ENCODE results near the gene BACH2. TPM values are rescaled to one million over a fixed set of nuclear protein-coding genes. Genes with fewer than 3 reads are reported as not detected.

Gene BACH2
- polyA plus RNA-seq, 1 of the 3 experiments (the other 2 are of a cell fraction) = 0.46 TPM

DNA sequence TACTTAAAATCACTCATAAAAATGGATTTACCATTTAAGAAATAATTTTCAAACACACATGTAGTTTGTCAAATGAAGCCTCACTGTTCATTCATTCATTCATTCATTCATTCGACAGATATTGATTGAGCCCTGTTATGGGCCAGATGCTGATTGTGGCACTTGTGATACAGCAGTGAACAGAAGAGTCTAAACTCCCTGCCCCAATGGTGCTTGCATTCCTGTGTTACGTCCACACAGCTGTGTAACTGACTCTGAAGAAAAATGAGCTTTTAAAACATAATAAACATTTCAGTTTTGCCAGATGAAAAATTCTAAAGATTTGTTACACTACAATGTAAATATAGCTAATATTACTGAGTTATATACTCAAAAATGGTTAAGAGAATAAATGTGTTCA, 46.2 kb downstream of the BACH2 start:
- no peaks in the 10 kb centered on the region for H4K20me1 ChIP-seq (ENCODE audit: insufficient read depth)
- no peak for DNase-seq
- H3K4me1 ChIP-seq (ENCODE audit: control insufficient read depth in 1 of 2, insufficient read depth in 2 of 2, low read depth in 1 of 2, low read length in 1 of 2) = peaks cover 2 to 4% of the 10 kb centered on the region in 2 experiments; a peak in 3 of 4 replicates
- H3K4me2 ChIP-seq = no peak overlapping the region
- H3K79me2 ChIP-seq (ENCODE audit: insufficient read depth) = no peaks in the 10 kb centered on the region
- H3K27me3 ChIP-seq (ENCODE audit: insufficient read depth) = no peaks in the 10 kb centered on the region
- H3K9me2 ChIP-seq = no peaks in the 10 kb centered on the region
- H3K36me3 ChIP-seq (replicated peaks in 1 of 2; ENCODE audit: control insufficient read depth in 1 of 2, insufficient read depth in 2 of 2, low read length in 1 of 2) = no peaks in the 10 kb centered on the region
- 0 out of 2 replicates have a peak overlapping the region, but pooled peaks have one; percentile 7 for H2AFZ ChIP-seq (ENCODE audit: low read depth)
- H3F3A ChIP-seq (replicated peaks; ENCODE audit: insufficient read depth) = peaks cover 4% of the 10 kb centered on the region
- TF ChIP-seq TAF1 (IDR thresholded peaks at IDR 0.05; ENCODE audit: borderline replicate concordance, low read depth, low read length) (no peak), MXI1 (IDR thresholded peaks at IDR 0.05; ENCODE audit: low read depth, low read length) (no peak)
- TF ChIP-seq, protein P1, sequence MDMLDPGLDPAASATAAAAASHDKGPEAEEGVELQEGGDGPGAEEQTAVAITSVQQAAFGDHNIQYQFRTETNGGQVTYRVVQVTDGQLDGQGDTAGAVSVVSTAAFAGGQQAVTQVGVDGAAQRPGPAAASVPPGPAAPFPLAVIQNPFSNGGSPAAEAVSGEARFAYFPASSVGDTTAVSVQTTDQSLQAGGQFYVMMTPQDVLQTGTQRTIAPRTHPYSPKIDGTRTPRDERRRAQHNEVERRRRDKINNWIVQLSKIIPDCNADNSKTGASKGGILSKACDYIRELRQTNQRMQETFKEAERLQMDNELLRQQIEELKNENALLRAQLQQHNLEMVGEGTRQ (IDR thresholded peaks at IDR 0.05; ENCODE audit: borderline replicate concordance, low read depth, low read length) = no peak
- TF ChIP-seq, protein P2, sequence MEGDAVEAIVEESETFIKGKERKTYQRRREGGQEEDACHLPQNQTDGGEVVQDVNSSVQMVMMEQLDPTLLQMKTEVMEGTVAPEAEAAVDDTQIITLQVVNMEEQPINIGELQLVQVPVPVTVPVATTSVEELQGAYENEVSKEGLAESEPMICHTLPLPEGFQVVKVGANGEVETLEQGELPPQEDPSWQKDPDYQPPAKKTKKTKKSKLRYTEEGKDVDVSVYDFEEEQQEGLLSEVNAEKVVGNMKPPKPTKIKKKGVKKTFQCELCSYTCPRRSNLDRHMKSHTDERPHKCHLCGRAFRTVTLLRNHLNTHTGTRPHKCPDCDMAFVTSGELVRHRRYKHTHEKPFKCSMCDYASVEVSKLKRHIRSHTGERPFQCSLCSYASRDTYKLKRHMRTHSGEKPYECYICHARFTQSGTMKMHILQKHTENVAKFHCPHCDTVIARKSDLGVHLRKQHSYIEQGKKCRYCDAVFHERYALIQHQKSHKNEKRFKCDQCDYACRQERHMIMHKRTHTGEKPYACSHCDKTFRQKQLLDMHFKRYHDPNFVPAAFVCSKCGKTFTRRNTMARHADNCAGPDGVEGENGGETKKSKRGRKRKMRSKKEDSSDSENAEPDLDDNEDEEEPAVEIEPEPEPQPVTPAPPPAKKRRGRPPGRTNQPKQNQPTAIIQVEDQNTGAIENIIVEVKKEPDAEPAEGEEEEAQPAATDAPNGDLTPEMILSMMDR (IDR thresholded peaks at IDR 0.05) = no peak
- ChIA-PET POLR2A (no interaction called here), CTCF (interaction anchor here (0.7 to 0.9 kb wide), 2 partner anchors 52 to 310 kb away, joined by 3 read pairs; no protein-coding TSS in a partner anchor)
- H3K9ac ChIP-seq = no peak overlapping the region
- H3K4me3 ChIP-seq (ENCODE audit: low read depth in 2 of 2, low read length in 1 of 2) = no peak overlapping the region
- 96% methylated on average over 2 of the region's 2 CpGs for WGBS (ENCODE audit: low lambda C conversion rate)
- H3K9me3 ChIP-seq = no peaks in the 10 kb centered on the region
- H3K27ac ChIP-seq (ENCODE audit: low read depth in 2 of 2, low read length in 1 of 2) = no peak overlapping the region

DNA sequence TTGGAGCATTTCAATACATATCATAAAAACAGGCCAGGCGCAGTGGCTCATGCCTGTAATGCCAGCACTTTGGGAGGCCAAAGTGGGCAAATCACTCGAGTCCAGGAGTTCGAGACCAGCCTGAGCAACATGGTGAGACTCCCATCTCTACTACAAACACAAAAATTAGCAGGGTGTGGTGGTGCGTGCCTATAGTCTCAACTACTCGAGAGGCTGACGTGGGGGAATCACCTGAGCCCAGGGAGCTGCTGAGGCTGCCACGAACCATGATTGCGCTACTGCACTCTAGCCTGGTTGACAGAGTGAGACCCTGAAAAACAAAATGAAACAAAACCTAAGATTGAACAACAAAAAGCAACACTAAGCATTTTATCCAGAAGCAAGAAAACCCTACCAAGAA, 47.2 kb downstream of the BACH2 start:
- H3K9ac ChIP-seq = no peak overlapping the region; the same call in 1 of the 2 replicates
- TF ChIP-seq NRF1 (IDR thresholded peaks at IDR 0.05; ENCODE audit: low read depth, low read length) = no peak
- 93% methylated on average over 8 of the region's 8 CpGs for WGBS (ENCODE audit: low lambda C conversion rate)
- H3K4me1 ChIP-seq (ENCODE audit: control insufficient read depth in 1 of 2, insufficient read depth in 2 of 2, low read depth in 1 of 2, low read length in 1 of 2) = peaks cover 2 to 4% of the 10 kb centered on the region in 2 experiments; a peak in 3 of 4 replicates
- CTCF ChIA-PET = no interaction called here
- H3K4me2 ChIP-seq = no peak overlapping the region
- H3K79me2 ChIP-seq (ENCODE audit: insufficient read depth) = no peaks in the 10 kb centered on the region
- no peaks in the 10 kb centered on the region for H4K20me1 ChIP-seq (ENCODE audit: insufficient read depth)
- H2AFZ ChIP-seq (ENCODE audit: low read depth) = peak overlapping the region; percentile 7; the same call in 1 of the 2 replicates
- H3K9me2 ChIP-seq = no peaks in the 10 kb centered on the region
- no peaks in the 10 kb centered on the region for H3K27me3 ChIP-seq (ENCODE audit: insufficient read depth)
- no peaks in the 10 kb centered on the region for H3K36me3 ChIP-seq (replicated peaks in 1 of 2; ENCODE audit: control insufficient read depth in 1 of 2, insufficient read depth in 2 of 2, low read length in 1 of 2)
- DNase-seq = no peak
- H3K27ac ChIP-seq (ENCODE audit: low read depth in 2 of 2, low read length in 1 of 2) = peak overlapping the region in 1 of 2 experiments; percentile 59; a peak in 2 of 4 replicates
- H3K4me3 ChIP-seq (ENCODE audit: low read depth in 2 of 2, low read length in 1 of 2) = no peak overlapping the region
- H3F3A ChIP-seq (replicated peaks; ENCODE audit: insufficient read depth) = peaks cover 4% of the 10 kb centered on the region
- POLR2A ChIA-PET = no interaction called here
- H3K9me3 ChIP-seq = no peaks in the 10 kb centered on the region

DNA sequence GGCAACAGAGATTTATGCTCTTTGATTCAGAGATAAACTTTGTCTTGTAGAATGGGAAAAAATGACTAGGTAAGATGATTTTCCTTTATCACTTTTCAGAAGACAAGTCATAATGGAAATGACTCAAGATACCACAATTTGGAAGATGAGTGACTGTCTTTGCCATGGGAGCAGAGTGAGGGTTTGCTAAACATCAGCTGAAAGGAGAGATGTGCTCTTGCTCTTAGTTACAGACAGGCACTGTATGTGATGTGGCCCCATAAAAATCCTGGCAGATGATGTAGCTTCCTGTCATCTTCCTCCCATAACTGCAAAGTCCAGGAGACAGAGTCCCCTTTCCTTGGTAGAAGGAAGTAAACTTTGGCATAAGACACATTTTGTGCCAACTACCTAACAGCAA, 47.6 kb downstream of the BACH2 start:
- Histone ChIP-seq H3K27me3 (ENCODE audit: insufficient read depth) (no peaks in the 10 kb centered on the region), H3K9ac (no peak overlapping the region; the same call in 1 of the 2 replicates), H4K20me1 (ENCODE audit: insufficient read depth) (no peaks in the 10 kb centered on the region), H3F3A (replicated peaks; ENCODE audit: insufficient read depth) (peaks cover 4% of the 10 kb centered on the region), H3K79me2 (ENCODE audit: insufficient read depth) (no peaks in the 10 kb centered on the region), H3K9me2 (no peaks in the 10 kb centered on the region), H2AFZ (ENCODE audit: low read depth) (no peak overlapping the region), H3K27ac (ENCODE audit: low read depth in 2 of 2, low read length in 1 of 2) (peak overlapping the region in 1 of 2 experiments; percentile 59; a peak in 2 of 4 replicates), H3K4me2 (no peak overlapping the region), H3K9me3 (no peaks in the 10 kb centered on the region), H3K36me3 (replicated peaks in 1 of 2; ENCODE audit: control insufficient read depth in 1 of 2, insufficient read depth in 2 of 2, low read length in 1 of 2) (no peaks in the 10 kb centered on the region), H3K4me1 (ENCODE audit: control insufficient read depth in 1 of 2, insufficient read depth in 2 of 2, low read depth in 1 of 2, low read length in 1 of 2) (peaks cover 2 to 4% of the 10 kb centered on the region in 2 experiments; a peak in 3 of 4 replicates), H3K4me3 (ENCODE audit: low read depth in 2 of 2, low read length in 1 of 2) (no peak overlapping the region)
- TF ChIP-seq, protein P3, sequence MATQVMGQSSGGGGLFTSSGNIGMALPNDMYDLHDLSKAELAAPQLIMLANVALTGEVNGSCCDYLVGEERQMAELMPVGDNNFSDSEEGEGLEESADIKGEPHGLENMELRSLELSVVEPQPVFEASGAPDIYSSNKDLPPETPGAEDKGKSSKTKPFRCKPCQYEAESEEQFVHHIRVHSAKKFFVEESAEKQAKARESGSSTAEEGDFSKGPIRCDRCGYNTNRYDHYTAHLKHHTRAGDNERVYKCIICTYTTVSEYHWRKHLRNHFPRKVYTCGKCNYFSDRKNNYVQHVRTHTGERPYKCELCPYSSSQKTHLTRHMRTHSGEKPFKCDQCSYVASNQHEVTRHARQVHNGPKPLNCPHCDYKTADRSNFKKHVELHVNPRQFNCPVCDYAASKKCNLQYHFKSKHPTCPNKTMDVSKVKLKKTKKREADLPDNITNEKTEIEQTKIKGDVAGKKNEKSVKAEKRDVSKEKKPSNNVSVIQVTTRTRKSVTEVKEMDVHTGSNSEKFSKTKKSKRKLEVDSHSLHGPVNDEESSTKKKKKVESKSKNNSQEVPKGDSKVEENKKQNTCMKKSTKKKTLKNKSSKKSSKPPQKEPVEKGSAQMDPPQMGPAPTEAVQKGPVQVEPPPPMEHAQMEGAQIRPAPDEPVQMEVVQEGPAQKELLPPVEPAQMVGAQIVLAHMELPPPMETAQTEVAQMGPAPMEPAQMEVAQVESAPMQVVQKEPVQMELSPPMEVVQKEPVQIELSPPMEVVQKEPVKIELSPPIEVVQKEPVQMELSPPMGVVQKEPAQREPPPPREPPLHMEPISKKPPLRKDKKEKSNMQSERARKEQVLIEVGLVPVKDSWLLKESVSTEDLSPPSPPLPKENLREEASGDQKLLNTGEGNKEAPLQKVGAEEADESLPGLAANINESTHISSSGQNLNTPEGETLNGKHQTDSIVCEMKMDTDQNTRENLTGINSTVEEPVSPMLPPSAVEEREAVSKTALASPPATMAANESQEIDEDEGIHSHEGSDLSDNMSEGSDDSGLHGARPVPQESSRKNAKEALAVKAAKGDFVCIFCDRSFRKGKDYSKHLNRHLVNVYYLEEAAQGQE (IDR thresholded peaks at IDR 0.05; ENCODE audit: low read depth, low read length) = no peak
- TF ChIP-seq, protein P4, sequence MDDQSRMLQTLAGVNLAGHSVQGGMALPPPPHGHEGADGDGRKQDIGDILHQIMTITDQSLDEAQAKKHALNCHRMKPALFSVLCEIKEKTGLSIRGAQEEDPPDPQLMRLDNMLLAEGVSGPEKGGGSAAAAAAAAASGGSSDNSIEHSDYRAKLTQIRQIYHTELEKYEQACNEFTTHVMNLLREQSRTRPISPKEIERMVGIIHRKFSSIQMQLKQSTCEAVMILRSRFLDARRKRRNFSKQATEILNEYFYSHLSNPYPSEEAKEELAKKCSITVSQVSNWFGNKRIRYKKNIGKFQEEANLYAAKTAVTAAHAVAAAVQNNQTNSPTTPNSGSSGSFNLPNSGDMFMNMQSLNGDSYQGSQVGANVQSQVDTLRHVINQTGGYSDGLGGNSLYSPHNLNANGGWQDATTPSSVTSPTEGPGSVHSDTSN (IDR thresholded peaks at IDR 0.05) = peak; percentile 47; the same call in 1 of the 2 replicates
- 0 out of 2 replicates have a peak, but pooled peaks have one; percentile 34 for TF ChIP-seq TCF12 (IDR thresholded peaks at IDR 0.05)
- no peak for TF ChIP-seq EZH2phosphoT487 (IDR thresholded peaks at IDR 0.05; ENCODE audit: borderline replicate concordance, low read depth)
- no peak for TF ChIP-seq NRF1 (IDR thresholded peaks at IDR 0.05; ENCODE audit: low read depth, low read length)
- peak; percentile 2; the same call in 1 of the 2 replicates for TF ChIP-seq FOSL2 (IDR thresholded peaks at IDR 0.05; ENCODE audit: borderline replicate concordance, low read depth)
- no peak for DNase-seq
- CTCF ChIA-PET = no interaction called here
- POLR2A ChIA-PET = no interaction called here

Data from SK-N-SH (cell line).